ENCODE data around the gene SATL1.
"Not testable (repeated sequence)": the region's sequence is repeated elsewhere in the genome, so short reads cannot be mapped to it uniquely, and the experiment has no call there.

Gene SATL1

GRCh38 chrX:85243761-85244449 is at the start of gene SATL1, which contains the start of gene ZNF711:
Gene SATL1 (minus strand): TSS chrX:85243779. CDS start chrX:85108968, 134,811 bp downstream.
Gene ZNF711 (plus strand): TSS chrX:85243991. CDS start chrX:85247573, 3,582 bp downstream.
- DNase-seq: no peak

GRCh38 chrX:85288992-85289723 is 45.6 kb upstream of the SATL1 start:
- DNase-seq: no peak

DNA sequence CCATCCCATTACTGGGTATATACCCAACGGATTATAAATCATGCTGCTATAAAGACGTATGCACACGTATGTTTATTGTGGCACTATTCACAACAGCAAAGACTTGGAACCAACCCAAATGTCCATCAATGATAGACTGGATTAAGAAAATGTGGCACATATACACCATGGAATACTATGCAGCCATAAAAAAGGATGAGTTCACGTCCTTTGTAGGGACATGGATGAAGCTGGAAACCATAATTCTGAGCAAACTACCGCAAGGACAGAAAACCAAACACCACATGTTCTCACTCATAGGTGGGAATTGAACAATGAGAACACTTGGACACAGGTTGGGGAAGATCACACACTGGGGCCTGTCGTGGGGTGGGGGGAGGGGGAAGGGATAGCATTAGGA is 41.7 kb upstream of the SATL1 start:
- not testable (repeated sequence) for DNase-seq

- no peak for DNase-seq
These were observed 1.1 kb upstream of the SATL1 start for GRCh38 chrX:85244450-85245211.

- DNase-seq: no peak
These were observed 424 bp downstream of the SATL1 start for GRCh38 chrX:85243155-85243554.

- DNase-seq: no peak
These were observed 20.2 kb downstream of the SATL1 start for GRCh38 chrX:85223359-85223758.

GRCh38 chrX:85221361-85221760 is 22.2 kb downstream of the SATL1 start:
- no peak for DNase-seq

DNA sequence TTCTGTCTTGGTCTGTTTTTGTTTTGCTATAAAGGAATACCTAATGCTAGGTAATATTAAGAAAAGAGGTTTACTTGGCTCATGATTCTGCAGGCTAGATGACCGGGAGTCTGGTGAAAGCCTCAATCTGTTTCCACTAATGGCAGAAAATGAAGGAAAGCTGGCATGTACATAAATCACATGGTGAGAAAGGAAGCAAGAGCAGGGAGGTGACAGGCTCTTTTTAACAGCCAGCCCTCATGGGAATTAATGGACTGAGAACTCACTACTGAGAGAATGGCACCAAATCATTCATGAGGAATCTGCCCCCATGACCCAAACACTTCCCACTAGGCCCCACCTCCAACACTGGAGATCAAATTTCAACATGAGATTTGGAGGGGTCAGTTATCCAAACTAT is 27.6 kb downstream of the SATL1 start:
- DNase-seq: no peak

- DNase-seq: no peak
These were observed 29.6 kb downstream of the SATL1 start for GRCh38 chrX:85213792-85214530.

GRCh38 chrX:85203461-85203970 is 40.1 kb downstream of the SATL1 start:
- DNase-seq: no peak

- no peak for DNase-seq
These were observed 47.3 kb downstream of the SATL1 start for GRCh38 chrX:85196319-85196718.

GRCh38 chrX:85159644-85160043 is 83.9 kb downstream of the SATL1 start:
- DNase-seq: no peak

DNA sequence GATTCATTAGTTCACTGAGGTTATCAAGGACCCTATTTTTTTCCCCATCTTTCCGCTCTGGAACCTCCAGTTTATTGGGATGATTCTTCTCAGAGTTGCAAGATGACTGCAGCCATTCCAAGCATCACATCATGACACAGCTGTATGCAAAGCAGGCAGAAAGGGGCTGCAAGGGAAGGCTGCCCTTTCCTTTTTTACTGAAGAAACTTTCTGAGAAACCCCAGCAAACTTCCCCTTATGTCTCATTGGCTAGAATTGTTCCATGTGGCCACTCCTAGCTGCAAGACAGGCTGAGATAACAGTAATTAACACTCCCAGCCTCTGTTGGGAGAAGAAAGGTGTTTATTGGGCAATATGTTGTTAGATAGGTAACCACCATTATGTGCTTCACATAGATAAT is 102.6 kb downstream of the SATL1 start:
- no peak for DNase-seq

- DNase-seq: no peak
These were observed 104.2 kb downstream of the SATL1 start for GRCh38 chrX:85139422-85139821.

DNA sequence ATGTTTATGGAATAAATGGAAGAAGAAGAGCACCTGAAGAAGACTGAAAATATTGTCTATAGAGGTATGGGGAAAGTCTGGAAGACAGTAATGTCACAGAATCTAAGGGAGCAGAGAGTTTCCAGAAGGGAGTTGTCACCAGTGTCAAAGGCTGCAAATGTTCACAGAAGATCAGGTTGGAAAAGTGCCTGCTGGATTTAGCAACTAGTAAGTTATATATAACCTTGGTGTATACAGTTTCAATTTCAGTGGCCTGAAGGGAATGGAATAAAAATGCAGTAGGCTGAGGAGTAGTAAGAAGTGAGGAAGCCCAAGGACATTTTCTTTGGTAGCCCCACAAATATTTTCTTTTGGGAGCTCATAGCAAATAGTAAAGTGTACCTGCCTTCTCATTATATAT is 107.2 kb downstream of the SATL1 start:
- no peak for DNase-seq

DNA sequence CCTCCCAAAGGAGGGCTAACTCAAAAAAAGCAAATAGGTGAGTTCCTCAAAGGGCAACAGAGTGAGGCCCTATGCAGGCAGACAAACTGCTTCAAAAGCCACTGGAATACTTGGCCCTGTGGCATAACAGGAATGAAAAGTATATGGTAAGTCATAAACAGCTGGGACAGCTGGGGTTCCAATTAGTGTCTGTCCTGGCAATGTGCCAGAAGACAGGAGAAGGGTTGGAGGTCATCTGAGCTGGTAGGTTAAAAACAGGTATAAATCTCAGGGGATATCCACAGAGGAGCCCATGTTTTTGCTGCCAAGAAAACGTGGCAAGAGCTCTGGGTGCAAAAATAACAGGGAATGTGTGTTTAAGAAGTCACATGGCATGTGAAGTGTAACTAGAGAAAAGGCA is 128.3 kb downstream of the SATL1 start:
- DNase-seq: no peak

- no peak for DNase-seq
These were observed 128.8 kb downstream of the SATL1 start for GRCh38 chrX:85114776-85115175.

GRCh38 chrX:85114171-85114570 is 129.4 kb downstream of the SATL1 start:
- DNase-seq: no peak

GRCh38 chrX:85113746-85114145 is 129.8 kb downstream of the SATL1 start:
- no peak for DNase-seq

DNA sequence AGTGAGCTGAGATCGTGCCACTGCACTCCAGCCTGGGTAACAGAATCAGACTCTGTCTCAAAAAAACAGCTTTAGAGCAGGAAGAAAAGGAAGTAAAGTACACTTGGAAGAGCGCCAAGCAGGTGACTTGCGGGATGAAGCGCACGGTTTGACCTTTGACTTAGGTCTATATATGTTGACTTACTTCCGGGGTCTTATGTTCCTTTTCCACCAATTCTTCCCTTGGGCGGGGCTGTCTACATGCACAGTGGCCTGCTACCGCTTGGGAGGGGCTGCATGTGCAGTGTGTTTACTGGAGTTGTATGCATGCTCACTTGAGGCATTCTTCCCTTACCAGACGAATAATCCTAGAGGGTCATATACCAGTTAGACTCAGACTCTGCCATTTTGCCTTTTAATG is 131.3 kb downstream of the SATL1 start:
- no peak for DNase-seq

- DNase-seq: no peak
These were observed 132.2 kb downstream of the SATL1 start for GRCh38 chrX:85111347-85111746.

- DNase-seq: no peak
These were observed 134.3 kb downstream of the SATL1 start for GRCh38 chrX:85109235-85109634.

DNA sequence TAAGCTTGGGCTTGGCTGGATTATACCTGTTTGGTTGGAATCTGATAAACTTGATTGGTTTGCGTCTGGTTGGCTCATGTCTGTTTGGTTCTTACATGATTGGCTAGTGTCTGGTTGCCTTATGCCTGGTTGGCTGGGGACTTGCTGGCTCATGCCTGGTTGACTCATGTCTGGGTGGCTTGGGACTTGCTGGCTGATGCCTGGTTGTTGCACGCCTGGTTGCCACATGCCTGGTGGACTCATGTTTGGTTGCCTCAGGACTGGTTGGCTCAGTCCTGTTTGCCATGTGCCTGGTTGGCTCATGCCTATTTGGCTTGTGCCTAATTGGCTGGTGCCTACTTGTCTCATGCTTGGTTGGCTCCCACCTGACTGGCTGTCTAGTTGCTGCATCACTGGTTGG is 135.4 kb downstream of the SATL1 start:
- no peak for DNase-seq

All from activated CD4-positive, CD25-positive, alpha-beta regulatory T cell (primary cell).